Neural progenitor cell (in vitro differentiated cells): Measurements from ENCODE around the gene AIMP1. TPM values are rescaled to one million over a fixed set of nuclear protein-coding genes. Genes with fewer than 3 reads are reported as not detected.

ENCODE experiments used
- DNase-seq: peaks from one replicate; pipeline ENCODE4 v3.0.0-alpha.2; 2016; ENCODE audit warnings: low spot score
- H2AFZ ChIP-seq: fragments of 200-600 bp; sonication (generic); replicated peaks from 2 replicates; pipeline ENCODE4 v1.6.1; 2016; ENCODE audit warnings: antibody characterized with exemption
- H3F3A ChIP-seq: fragments of 200-600 bp; sonication (generic); 2 replicates; pipeline ENCODE4 v1.6.1; 2016; ENCODE audit warnings: antibody characterized with exemption, low read depth
- H3K27ac ChIP-seq: fragments of 200-600 bp; sonication (generic); 2 replicates; pipeline ENCODE4 v1.5.1; 2016; ENCODE audit warnings: mild to moderate bottlenecking
- H3K27me3 ChIP-seq: fragments of 200-600 bp; sonication (generic); 2 replicates; pipeline ENCODE4 v1.6.1; 2016; ENCODE audit warnings: mild to moderate bottlenecking, moderate library complexity
- H3K36me3 ChIP-seq: fragments of 200-600 bp; sonication (generic); 2 replicates; pipeline ENCODE4 v1.5.1; 2016
- H3K4me1 ChIP-seq: fragments of 200-600 bp; sonication (generic); 2 replicates; pipeline ENCODE4 v1.6.1; 2016; ENCODE audit warnings: mixed run types
- H3K4me2 ChIP-seq: fragments of 200-600 bp; sonication (generic); 2 replicates; pipeline ENCODE4 v1.6.1; 2016
- H3K4me3 ChIP-seq: fragments of 200-600 bp; sonication (generic); 2 replicates; pipeline ENCODE4 v1.5.1; 2016
- H3K79me2 ChIP-seq: fragments of 200-600 bp; sonication (generic); 2 replicates; pipeline ENCODE4 v1.6.1; 2016; ENCODE audit warnings: low read depth
- H3K9ac ChIP-seq: fragments of 200-600 bp; sonication (generic); 2 replicates; pipeline ENCODE4 v1.6.1; 2016
- H3K9me3 ChIP-seq: fragments of 200-600 bp; sonication (generic); 2 replicates; pipeline ENCODE4 v1.5.1; 2016; ENCODE audit warnings: low read depth
- H4K20me1 ChIP-seq: fragments of 200-600 bp; sonication (generic); 2 replicates; pipeline ENCODE4 v1.6.1; 2016; ENCODE audit warnings: low read depth
- H3K27ac Mint-ChIP-seq: 3 replicates; pipeline ENCODE4 v1.8.0; 2021; ENCODE audit warnings: mixed read lengths
- H3K27me3 Mint-ChIP-seq: 2 replicates; pipeline ENCODE4 v1.8.0; 2022; ENCODE audit warnings: low read depth, mild to moderate bottlenecking, inconsistent platforms, moderate library complexity, mixed read lengths; ENCODE audit not compliant: insufficient read depth
- H3K36me3 Mint-ChIP-seq: 3 replicates; pipeline ENCODE4 v1.8.0; 2021; ENCODE audit warnings: mixed read lengths
- H3K4me1 Mint-ChIP-seq: 3 replicates; pipeline ENCODE4 v1.8.0; 2021; ENCODE audit warnings: mixed read lengths
- H3K4me3 Mint-ChIP-seq: 3 replicates; pipeline ENCODE4 v1.8.0; 2021; ENCODE audit warnings: mild to moderate bottlenecking, moderate library complexity, mixed read lengths
- H3K9me3 Mint-ChIP-seq: 3 replicates; pipeline ENCODE4 v1.8.0; 2020; ENCODE audit warnings: mixed read lengths
- CTCF ChIP-seq: fragments of 200-600 bp; sonication (generic); IDR thresholded peaks from 2 replicates; pipeline ENCODE4 v1.5.1; 2017; ENCODE audit warnings: antibody characterized with exemption, mild to moderate bottlenecking
- EZH2 ChIP-seq: fragments of 200-600 bp; sonication (generic); IDR thresholded peaks from 2 replicates; pipeline ENCODE4 v1.6.1; 2017; ENCODE audit warnings: antibody characterized with exemption, mild to moderate bottlenecking, moderate library complexity
- EZH2phosphoT487 ChIP-seq: fragments of 200-600 bp; sonication (generic); IDR thresholded peaks from 2 replicates; pipeline ENCODE4 v1.6.1; 2017; ENCODE audit warnings: antibody characterized with exemption
- total RNA-seq: library from RNA; depleted of rRNA; stranded (reverse); fragments of >200 nt; gene quantifications from 2 replicates; pipeline ENCODE4 v1.2.3, GENCODE V29; 2015; ENCODE audit warnings: low replicate concordance

The AIMP1 gene
- total RNA-seq, 1 donor from 2014 or later, result 64.2 TPM

GRCh38 chr4:106289737-106290136 lies 26.6 kb upstream of the AIMP1 start:
- Histone ChIP-seq H3K4me1 (no peaks in the 10 kb centered on the region), H3K4me3 (no peak overlapping the region), H3F3A (no peaks in the 10 kb centered on the region), H3K27ac (no peak overlapping the region), H3K4me2 (no peak overlapping the region), H3K79me2 (no peaks in the 10 kb centered on the region), H2AFZ (no peak overlapping the region), H3K9me3 (no peaks in the 10 kb centered on the region), H3K9ac (no peak overlapping the region), H3K27me3 (no peaks in the 10 kb centered on the region), H4K20me1 (no peaks in the 10 kb centered on the region), H3K36me3 (peaks cover 2% of the 10 kb centered on the region)
- Mint-ChIP-seq H3K27me3 (no peaks in the 10 kb centered on the region), H3K9me3 (no peaks in the 10 kb centered on the region), H3K4me1 (no peaks in the 10 kb centered on the region), H3K27ac (no peak overlapping the region), H3K4me3 (no peak overlapping the region), H3K36me3 (peaks cover 4% of the 10 kb centered on the region)
- TF ChIP-seq EZH2, result no peak
- no peak for TF ChIP-seq EZH2phosphoT487
- no peak for TF ChIP-seq CTCF
- no peak for DNase-seq

- H3K4me3 ChIP-seq, result no peak overlapping the region
- H3K27ac ChIP-seq, result no peak overlapping the region
- H3F3A ChIP-seq, result no peaks in the 10 kb centered on the region
- H3K4me2 ChIP-seq, result no peak overlapping the region
- DNase-seq, result no peak
- H3K27me3 ChIP-seq, result no peaks in the 10 kb centered on the region
- Mint-ChIP-seq H3K9me3 (no peaks in the 10 kb centered on the region), H3K36me3 (peaks cover 9% of the 10 kb centered on the region), H3K27ac (no peak overlapping the region), H3K4me1 (no peaks in the 10 kb centered on the region), H3K27me3 (no peaks in the 10 kb centered on the region), H3K4me3 (no peak overlapping the region)
- no peak for TF ChIP-seq EZH2
- no peak overlapping the region for H3K9ac ChIP-seq
- no peak overlapping the region for H2AFZ ChIP-seq
- no peaks in the 10 kb centered on the region for H3K79me2 ChIP-seq
- H3K36me3 ChIP-seq, result peaks cover 5% of the 10 kb centered on the region
- no peaks in the 10 kb centered on the region for H4K20me1 ChIP-seq
- no peaks in the 10 kb centered on the region for H3K9me3 ChIP-seq
- no peaks in the 10 kb centered on the region for H3K4me1 ChIP-seq
Observed at GRCh38 chr4:106291678-106292077, 24.7 kb upstream of the AIMP1 start.

GRCh38 chr4:106294062-106294461 lies 22.3 kb upstream of the AIMP1 start:
- H3K4me3 Mint-ChIP-seq, result no peak overlapping the region
- Histone ChIP-seq H3F3A (no peaks in the 10 kb centered on the region), H3K9me3 (no peaks in the 10 kb centered on the region), H2AFZ (no peak overlapping the region), H3K79me2 (no peaks in the 10 kb centered on the region), H3K9ac (no peak overlapping the region), H3K4me2 (no peak overlapping the region), H3K4me3 (no peak overlapping the region), H3K36me3 (peaks cover 5% of the 10 kb centered on the region), H3K27me3 (no peaks in the 10 kb centered on the region), H4K20me1 (no peaks in the 10 kb centered on the region), H3K4me1 (no peaks in the 10 kb centered on the region), H3K27ac (no peak overlapping the region)
- H3K36me3 Mint-ChIP-seq, result peaks cover 12% of the 10 kb centered on the region
- H3K27ac Mint-ChIP-seq, result no peak overlapping the region
- no peaks in the 10 kb centered on the region for H3K9me3 Mint-ChIP-seq
- no peaks in the 10 kb centered on the region for H3K27me3 Mint-ChIP-seq
- no peaks in the 10 kb centered on the region for H3K4me1 Mint-ChIP-seq
- TF ChIP-seq EZH2phosphoT487, result no peak
- TF ChIP-seq CTCF, result no peak
- no peak for TF ChIP-seq EZH2
- no peak for DNase-seq

GRCh38 chr4:106297245-106298035 lies 18.9 kb upstream of the AIMP1 start:
- Mint-ChIP-seq H3K4me3 (no peak overlapping the region), H3K9me3 (no peaks in the 10 kb centered on the region), H3K4me1 (no peaks in the 10 kb centered on the region), H3K27me3 (no peaks in the 10 kb centered on the region), H3K36me3 (peaks cover 15% of the 10 kb centered on the region), H3K27ac (no peak overlapping the region)
- no peak for DNase-seq
- Histone ChIP-seq H3K79me2 (peaks cover 5% of the 10 kb centered on the region), H3K36me3 (peaks cover 5% of the 10 kb centered on the region), H3F3A (no peaks in the 10 kb centered on the region), H3K4me1 (no peaks in the 10 kb centered on the region), H3K9ac (no peak overlapping the region), H3K4me2 (no peak overlapping the region), H3K4me3 (no peak overlapping the region), H3K9me3 (no peaks in the 10 kb centered on the region), H3K27ac (no peak overlapping the region), H2AFZ (no peak overlapping the region), H3K27me3 (no peaks in the 10 kb centered on the region), H4K20me1 (peaks cover 3% of the 10 kb centered on the region)
- TF ChIP-seq EZH2phosphoT487 (no peak), CTCF (no peak), EZH2 (no peak)
